Myocyte (in vitro differentiated cells): ENCODE data around the gene FLAD1. TPM values are rescaled to one million over a fixed set of nuclear protein-coding genes. Genes with fewer than 3 reads are reported as not detected.
A peak's percentile ranks its signal among the peaks of the same experiment; 100 is the strongest.

ENCODE experiments used
- DNase-seq: peaks from one replicate; pipeline ENCODE4 v3.0.0-alpha.2; 2012; ENCODE audit warnings: low read depth
- microRNA-seq: library from miRNA; unstranded; fragments of <30 nt; microRNA quantifications from one replicate; pipeline ENCODE4, GENCODE V29; 2016
- total RNA-seq: library from RNA; depleted of rRNA; stranded (reverse); fragments of >200 nt; gene quantifications from 2 replicates; pipeline ENCODE4 v1.2.3, GENCODE V29; 2014

FLAD1 gene
- total RNA-seq, 1 donor from 2014 or later, result 27.2 TPM

DNA sequence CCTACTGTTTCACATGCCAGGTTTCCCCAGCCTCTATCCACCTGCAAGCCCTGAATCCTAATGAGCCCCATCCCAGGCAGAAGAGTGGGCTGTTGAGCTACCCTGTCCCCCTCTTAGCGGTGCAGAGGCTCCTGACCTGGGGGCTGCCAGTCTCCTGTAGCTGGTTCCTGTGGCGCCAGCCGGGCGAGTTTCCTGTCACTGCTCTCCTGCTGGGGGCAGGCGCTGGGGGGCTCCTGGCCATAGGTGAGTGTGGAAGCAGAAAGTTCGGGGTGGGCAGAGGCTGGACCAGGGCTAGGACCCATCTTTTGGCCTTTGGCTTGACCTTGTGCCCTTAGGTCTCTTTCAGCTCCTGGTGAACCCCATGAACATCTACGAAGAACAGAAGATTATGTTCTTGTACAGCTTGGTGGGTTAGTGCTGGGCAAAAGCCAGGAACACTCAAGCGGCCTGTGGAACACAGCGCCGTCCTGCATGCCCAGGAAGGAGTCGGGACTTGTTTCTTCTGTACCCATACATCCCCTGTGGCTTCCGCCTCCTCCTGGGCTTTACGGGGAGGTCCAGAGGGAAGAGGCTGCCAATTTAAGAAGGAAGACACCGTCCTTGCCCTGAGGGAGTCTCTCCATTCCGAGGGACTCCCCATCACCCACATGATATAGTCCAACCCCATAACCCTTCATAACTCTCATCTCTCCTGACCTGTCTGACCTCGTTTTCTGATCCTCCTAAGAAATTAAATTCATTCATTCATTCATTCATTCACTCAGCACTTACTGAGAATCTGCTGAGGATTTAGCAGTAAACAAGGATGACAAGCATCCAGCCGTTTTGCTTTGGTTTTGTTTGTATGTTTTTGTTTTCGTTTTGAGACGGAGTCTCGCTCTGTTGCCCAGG is 51.4 kb downstream of the FLAD1 start:
- no peak for DNase-seq

DNA sequence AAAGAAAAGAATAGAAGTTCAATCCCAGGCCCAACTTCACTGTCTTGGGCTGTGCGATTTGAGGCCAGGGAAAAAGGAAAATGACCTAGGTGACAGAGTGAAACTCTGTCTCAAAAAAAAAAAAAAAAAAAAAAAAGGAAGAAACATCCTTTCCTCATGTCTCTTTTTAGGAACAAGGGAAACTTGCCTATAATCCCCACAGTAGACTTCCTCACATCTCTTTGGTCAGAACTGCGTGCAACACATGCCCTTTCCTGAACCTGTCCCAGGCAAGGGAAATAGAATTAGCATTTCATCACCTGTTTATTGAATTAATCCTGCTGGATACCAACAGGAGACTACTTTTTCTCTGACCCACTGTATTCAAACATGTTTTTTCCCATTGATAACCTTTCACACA is 52.8 kb downstream of the FLAD1 start:
- no peak for DNase-seq

DNA sequence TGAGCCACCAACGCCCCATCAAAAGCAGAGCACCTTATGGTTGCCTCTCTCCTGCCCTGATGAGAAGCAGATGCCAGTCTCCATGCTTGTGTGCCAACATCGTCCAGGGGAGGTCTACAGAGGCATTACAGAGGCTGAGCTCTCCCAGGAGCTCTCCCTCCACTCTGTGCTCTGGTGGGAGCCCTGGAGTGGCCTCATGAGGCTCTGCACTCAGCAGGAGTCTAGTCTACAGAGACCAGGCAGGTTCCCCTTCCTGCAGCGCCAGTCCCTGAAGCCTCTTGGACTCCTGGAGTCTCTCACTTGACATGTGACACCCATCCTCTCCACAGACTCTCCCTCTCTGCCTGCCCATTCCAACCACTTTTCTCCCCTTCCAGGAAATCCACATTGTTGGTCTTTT is 53.9 kb downstream of the FLAD1 start:
- DNase-seq, result no peak

DNA sequence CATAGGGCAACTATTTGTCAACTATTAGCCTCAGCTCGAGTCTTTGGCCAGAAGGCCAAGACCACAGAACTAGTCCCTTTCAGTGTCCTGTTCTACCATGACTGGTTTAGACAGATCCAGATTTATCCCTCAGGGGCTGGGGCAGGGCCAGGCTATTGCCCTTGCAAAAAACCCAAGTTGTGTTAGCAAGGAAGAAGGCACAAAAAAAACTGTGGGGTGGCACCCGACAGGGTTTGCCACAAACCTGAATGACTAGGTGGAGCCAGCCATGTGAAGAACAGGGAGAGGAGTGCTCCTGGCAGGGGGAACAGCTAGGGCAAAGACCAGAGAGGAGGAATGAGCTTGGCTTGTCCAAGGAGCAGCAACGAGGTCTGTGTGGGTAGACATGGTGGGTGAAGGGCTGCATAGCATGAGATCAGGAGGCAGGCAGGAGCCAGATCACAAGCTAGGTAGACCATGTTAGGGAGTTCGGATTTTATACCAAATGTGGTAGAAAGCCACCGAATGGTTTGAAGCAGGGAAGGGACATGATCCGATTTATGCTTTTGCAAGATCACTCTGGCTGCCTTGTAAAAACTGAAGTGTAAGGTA is 54.8 kb downstream of the FLAD1 start:
- no peak for DNase-seq

DNA sequence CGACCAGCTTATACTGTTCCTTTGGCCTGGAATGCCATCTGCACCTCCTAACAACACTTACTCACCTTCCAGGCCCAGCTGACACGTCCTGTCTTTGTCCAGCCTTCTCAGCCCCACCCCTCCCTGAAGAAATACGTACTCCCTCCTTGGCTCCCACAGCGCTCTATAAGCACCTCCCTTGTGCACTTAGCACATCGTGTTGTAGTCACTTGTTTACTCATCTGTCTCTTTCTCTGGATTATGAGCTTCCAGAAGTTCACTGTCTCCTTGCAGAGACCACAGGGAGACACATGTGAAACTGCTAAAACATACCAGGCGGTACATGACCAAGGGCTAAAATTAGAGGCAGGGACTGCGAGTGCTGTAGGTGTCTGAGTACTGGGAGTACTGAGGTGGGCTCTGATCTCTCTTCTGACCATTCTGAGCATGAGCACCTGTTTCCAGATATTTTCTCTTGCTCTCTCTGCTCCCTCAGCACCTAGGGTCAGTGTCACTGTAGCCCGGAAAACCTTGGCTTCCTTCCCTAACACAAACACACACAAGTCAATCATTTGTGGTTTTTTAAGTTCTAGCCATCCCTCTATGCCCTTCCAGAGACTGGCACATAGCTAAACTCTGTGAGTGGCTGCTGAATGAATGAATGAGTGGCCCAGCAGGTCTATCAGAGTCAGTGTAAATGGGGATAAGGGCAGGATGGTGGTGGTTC is 55.6 kb downstream of the FLAD1 start:
- DNase-seq, result peak; percentile 68

DNA sequence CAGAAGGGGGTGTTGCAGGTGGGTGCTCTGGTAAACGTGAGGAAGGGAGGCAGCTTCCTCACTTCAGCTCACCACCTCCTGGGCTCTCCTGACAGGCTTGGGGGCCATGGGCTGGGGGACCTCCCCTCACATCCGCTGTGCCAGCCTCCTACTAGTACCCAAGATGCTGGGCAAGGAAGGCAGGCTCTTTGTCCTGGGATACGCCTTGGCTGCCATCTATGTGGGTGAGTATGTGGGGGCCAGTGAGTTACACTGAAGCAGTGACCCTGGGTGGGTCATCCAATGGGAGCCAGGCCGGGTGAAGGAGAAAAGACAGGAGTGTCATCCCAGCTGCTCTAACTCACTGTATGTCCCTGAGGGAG is 56.1 kb downstream of the FLAD1 start:
- no peak for DNase-seq

DNA sequence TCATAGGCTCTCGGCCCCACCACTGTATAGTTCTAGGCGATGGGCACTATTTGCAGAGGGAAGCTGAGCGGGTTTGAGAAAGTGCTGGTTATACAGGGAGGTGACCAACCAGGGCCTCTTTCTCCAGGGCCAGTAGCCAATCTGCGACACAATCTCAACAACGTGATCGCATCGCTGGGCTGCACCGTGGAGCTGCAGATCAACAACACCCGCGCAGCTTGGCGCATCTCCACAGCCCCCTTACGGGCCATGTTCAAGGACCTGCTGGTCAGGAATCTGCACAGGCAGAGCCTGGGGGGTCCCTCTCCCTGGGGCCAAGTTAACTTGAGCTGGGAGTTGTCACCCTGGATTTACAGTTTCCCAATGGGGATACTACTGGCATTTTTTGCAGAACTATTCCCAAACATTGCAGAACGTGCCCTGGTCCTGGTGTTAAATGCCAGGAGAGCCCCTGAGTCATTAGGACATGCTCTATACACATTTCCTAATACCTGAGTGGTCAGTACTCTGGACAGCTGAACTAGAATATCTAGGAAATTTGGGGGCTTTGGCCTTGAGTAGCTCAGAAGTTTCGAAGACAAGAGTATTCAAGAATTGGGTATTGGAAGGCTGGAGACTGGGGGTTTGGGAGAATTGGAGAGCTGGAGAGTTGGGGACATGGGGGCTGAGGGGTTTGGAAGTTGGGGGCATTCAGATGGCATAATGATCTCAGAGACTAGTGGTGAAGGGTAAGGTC is 57.4 kb downstream of the FLAD1 start:
- no peak for DNase-seq

Small RNA genes lying within 50 kb of the gene (microRNA-seq; reads per million reads assigned to microRNA genes)
- gene MIR4258, result not detected

Other genes starting within 250 kb of the FLAD1 start
- gene KCNN3, start 113.1 kb upstream of the FLAD1 start, total RNA-seq, result 30.8 and 41.3 TPM in 2 replicates
- 10.9 and 11.3 TPM in 2 replicates for gene PMVK, start 46.6 kb upstream of the FLAD1 start, total RNA-seq
- gene PBXIP1, start 27.2 kb upstream of the FLAD1 start, total RNA-seq, result 535 and 641 TPM in 2 replicates
- gene PYGO2, start 21.6 kb upstream of the FLAD1 start, total RNA-seq, result 25.8 and 31.0 TPM in 2 replicates
- 165 and 171 TPM in 2 replicates for gene SHC1, start 12.6 kb upstream of the FLAD1 start, total RNA-seq
- 26.6 and 33.5 TPM in 2 replicates for gene CKS1B, start 8.7 kb upstream of the FLAD1 start, total RNA-seq
- gene LENEP, start 10.2 kb downstream of the FLAD1 start, total RNA-seq, result not detected in 2 replicates
- 24.6 and 26.6 TPM in 2 replicates for gene ZBTB7B, start 19.5 kb downstream of the FLAD1 start, total RNA-seq
- gene DCST2, start 50.4 kb downstream of the FLAD1 start, total RNA-seq, result not detected in 2 replicates
- gene DCST1, start 50.5 kb downstream of the FLAD1 start, total RNA-seq, result not detected in 2 replicates
- 27.3 and 33.3 TPM in 2 replicates for gene ADAM15, start 68.0 kb downstream of the FLAD1 start, total RNA-seq
- 4.9 and 8.3 TPM in 2 replicates for gene EFNA4, start 80.4 kb downstream of the FLAD1 start, total RNA-seq
- gene EFNA3, start 95.5 kb downstream of the FLAD1 start, total RNA-seq, result 0.56 and 0.88 TPM in 2 replicates
- 0.59 and 1.4 TPM in 2 replicates for gene EFNA1, start 144.5 kb downstream of the FLAD1 start, total RNA-seq
- 12.2 and 13.4 TPM in 2 replicates for gene SLC50A1, start 152.5 kb downstream of the FLAD1 start, total RNA-seq
- 83.9 and 90.0 TPM in 2 replicates for gene DPM3, start 157.2 kb downstream of the FLAD1 start, total RNA-seq
- 51.3 and 81.4 TPM in 2 replicates for gene KRTCAP2, start 190.0 kb downstream of the FLAD1 start, total RNA-seq
- gene TRIM46, start 190.5 kb downstream of the FLAD1 start, total RNA-seq, result 0.62 and 0.94 TPM in 2 replicates
- 40.9 and 52.1 TPM in 2 replicates for gene THBS3, start 224.6 kb downstream of the FLAD1 start, total RNA-seq
- gene MTX1, start 225.4 kb downstream of the FLAD1 start, total RNA-seq, result 15.1 and 18.8 TPM in 2 replicates